Measurements from ENCODE around the gene PPP1R3D.
"Not testable (repeated sequence)": the region's sequence is repeated elsewhere in the genome, so short reads cannot be mapped to it uniquely, and the experiment has no call there.

Gene PPP1R3D

GRCh38 chr20:59932616-59933295 is 7.3 kb downstream of the PPP1R3D start:
- DNase-seq, result no peak
- in situ Hi-C loops (cut with MboI; ENCODE audit: low pct_unique_long_range_greater_than_20kb, low sequenced_read_pairs), result no loop called here

- in situ Hi-C loops (cut with MboI; ENCODE audit: low pct_unique_long_range_greater_than_20kb, low sequenced_read_pairs), result no loop called here
- DNase-seq, result no peak
These were observed 8.4 kb downstream of the PPP1R3D start for GRCh38 chr20:59931511-59932312.

DNA sequence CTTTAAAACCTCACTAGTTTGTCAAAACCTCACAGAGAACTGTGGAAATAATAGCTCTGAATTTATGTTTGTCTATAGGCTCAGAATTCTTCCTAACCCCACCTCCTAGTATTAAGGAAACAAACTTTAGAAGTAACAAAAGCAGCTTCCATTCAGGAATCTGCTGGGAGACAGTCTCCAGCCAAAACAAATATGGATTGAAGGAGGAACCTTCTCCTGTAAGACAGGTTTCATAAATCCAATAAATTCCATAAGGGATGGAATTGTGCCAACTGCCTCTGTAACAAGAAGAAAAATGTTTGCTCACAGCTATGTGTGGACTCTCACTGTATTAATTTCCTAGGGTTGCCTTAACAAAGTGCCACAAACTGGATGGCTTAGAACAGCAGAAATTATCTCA is 14.2 kb downstream of the PPP1R3D start:
- in situ Hi-C loops (cut with MboI; ENCODE audit: low pct_unique_long_range_greater_than_20kb, low sequenced_read_pairs), result no loop called here
- no peak for DNase-seq

DNA sequence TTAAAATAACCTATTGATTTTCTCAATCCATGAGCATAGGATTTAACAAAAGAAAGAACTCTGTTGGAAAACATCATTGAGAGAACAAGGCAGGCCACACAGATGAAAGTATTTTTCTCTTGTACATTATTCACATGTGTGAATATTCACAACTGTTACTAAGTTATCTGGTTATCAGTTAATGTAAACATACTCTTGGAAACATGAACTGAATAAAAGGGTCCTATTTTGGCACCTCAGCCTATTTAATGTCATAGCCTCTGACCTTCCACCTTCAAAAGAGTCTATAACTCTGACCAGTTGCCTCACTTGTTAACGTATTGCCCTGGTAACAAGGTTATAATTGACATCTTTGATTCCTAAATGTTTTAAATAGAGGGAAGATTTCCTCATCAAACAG is 14.7 kb downstream of the PPP1R3D start:
- no peak for DNase-seq
- in situ Hi-C loops (cut with MboI; ENCODE audit: low pct_unique_long_range_greater_than_20kb, low sequenced_read_pairs), result no loop called here

- DNase-seq, result no peak
- in situ Hi-C loops (cut with MboI; ENCODE audit: low pct_unique_long_range_greater_than_20kb, low sequenced_read_pairs), result no loop called here
These were observed 16.6 kb downstream of the PPP1R3D start for GRCh38 chr20:59923514-59923913.

DNA sequence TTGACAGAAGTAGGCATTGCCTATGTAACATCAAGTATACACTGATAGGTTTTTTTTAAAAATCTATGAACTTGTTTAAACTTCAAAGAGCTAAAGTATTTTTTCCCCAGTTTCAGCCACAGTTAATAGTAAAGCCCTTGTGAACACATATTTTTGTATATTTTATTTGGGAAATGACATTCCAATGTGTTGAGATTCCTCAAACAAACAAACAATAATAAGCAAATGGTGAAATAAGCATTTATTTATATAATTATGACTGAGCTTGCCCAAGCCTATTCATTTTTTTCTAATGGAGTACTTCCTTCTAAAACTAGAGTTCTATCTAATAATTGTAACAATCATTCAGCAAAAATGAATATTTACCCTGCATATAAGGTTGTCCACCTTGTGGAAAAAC is 19.2 kb downstream of the PPP1R3D start:
- in situ Hi-C loops (cut with MboI; ENCODE audit: low pct_unique_long_range_greater_than_20kb, low sequenced_read_pairs), result no loop called here
- DNase-seq, result no peak

GRCh38 chr20:59912609-59913008 is 27.5 kb downstream of the PPP1R3D start:
- in situ Hi-C loops (cut with MboI; ENCODE audit: low pct_unique_long_range_greater_than_20kb, low sequenced_read_pairs), result no loop called here
- peak; percentile 75 for DNase-seq

DNA sequence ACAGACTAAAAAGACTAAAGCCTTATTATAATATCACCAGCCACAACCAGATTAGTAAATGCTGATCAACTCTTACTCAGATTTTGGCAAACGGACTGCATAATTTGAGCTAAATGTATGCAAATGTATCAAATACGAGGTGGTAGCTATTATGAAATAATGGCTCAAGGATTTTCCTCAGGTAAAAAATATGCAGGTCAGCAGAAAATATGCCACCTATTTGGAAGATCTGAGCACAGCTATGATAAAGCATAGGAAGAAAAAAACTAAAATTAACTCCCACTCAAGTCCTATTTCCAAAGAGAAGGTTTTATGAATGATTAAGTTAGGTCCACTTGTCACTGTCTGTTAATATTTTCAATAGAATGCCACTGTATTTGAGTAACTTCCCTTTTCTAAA is 29.1 kb downstream of the PPP1R3D start:
- no peak for DNase-seq
- in situ Hi-C loops (cut with MboI; ENCODE audit: low pct_unique_long_range_greater_than_20kb, low sequenced_read_pairs), result no loop called here

DNA sequence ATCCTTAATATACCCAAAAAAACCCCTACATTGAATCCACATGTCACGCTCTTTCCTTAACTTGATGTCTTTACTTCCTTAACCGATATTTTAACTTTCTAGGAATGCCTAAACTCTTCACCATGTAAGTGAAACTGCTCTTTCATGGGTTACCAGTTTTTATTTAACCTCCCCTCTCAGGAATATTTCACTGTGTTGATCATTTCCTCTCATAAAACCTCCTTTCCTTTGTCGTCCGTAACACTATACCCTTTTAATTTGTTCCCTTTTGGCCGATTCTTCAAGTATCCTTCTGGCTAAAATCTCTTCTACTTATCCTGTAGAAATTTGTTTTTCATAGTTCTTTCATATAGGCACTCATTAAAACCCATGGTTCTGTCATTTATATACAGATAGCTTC is 31.2 kb downstream of the PPP1R3D start:
- DNase-seq, result no peak
- in situ Hi-C loops (cut with MboI; ENCODE audit: low pct_unique_long_range_greater_than_20kb, low sequenced_read_pairs), result no loop called here

DNA sequence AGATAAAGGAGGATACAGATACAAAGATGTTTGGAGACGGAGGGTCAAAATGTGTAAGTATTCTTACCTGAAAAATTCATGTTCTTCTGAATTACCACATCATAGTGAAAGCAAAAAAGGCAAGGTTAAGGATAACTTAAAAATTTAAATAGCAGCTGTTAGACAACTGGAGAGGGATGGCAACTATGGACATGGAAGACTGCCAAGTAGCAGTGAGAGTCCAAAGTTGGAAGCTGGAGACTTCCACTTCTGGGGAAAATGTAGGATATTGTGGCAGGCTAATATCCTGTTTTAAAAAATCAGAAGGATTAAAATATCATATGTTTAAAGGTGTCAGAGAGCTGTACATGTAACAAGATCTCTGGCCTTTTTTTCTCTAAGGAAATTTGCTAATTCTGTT is 36.5 kb downstream of the PPP1R3D start:
- in situ Hi-C loops (cut with MboI; ENCODE audit: low pct_unique_long_range_greater_than_20kb, low sequenced_read_pairs), result no loop called here
- DNase-seq, result no peak

DNA sequence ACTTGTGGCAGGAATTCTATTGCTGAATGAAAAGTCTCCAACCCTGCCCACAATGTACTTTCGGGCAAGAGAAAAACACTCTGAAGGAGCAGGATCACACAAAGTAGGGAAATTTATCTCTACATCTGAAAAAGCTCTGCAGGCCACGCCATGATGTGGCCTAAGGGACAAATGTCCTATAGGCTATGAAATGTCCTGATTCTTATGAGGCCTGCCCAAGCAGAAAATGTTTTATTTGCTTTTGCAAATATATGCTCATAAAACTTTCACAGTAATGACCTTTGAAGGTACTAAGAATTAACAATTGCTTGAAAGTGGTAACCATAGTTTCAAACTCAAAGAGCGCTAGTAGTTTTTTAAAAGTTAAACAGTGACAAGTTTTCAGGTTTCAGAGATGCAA is 37.6 kb downstream of the PPP1R3D start:
- no peak for DNase-seq
- in situ Hi-C loops (cut with MboI; ENCODE audit: low pct_unique_long_range_greater_than_20kb, low sequenced_read_pairs), result no loop called here

- in situ Hi-C loops (cut with MboI; ENCODE audit: low pct_unique_long_range_greater_than_20kb, low sequenced_read_pairs), result no loop called here
- no peak for DNase-seq
These were observed 44.2 kb downstream of the PPP1R3D start for GRCh38 chr20:59895908-59896307.

DNA sequence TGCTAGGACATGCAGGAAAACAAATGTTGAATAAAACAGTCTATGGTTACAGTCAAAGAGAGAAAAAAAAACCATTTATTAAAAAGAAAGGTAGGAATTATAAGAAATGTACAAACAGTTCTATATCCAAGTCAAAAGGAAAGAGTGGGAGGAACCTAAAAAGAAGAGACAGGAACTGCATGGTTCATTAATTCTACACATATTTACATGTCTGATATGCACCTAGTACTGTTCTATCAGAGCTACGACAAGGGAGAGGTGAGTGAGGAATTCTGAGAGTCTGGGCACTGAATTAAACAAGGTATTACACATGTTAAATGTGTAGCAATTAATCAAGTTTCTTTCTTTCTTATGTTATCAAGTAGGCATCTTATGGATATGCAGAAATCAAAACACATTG is 48.5 kb downstream of the PPP1R3D start:
- in situ Hi-C loops (cut with MboI; ENCODE audit: low pct_unique_long_range_greater_than_20kb, low sequenced_read_pairs), result no loop called here
- DNase-seq, result peak; percentile 1

- DNase-seq; in situ Hi-C loops (cut with MboI; ENCODE audit: low pct_unique_long_range_greater_than_20kb, low sequenced_read_pairs): not testable (repeated sequence)
These were observed 50.1 kb downstream of the PPP1R3D start for GRCh38 chr20:59890035-59890434.

- in situ Hi-C loops (cut with MboI; ENCODE audit: low pct_unique_long_range_greater_than_20kb, low sequenced_read_pairs), result no loop called here
- no peak for DNase-seq
These were observed 52.1 kb downstream of the PPP1R3D start for GRCh38 chr20:59888050-59888449.

All from KBM-7 (cell line).